Vagina (tissue), 2 donors: ENCODE measurements around the gene FITM1. TPM values are rescaled to one million over a fixed set of nuclear protein-coding genes. Genes with fewer than 3 reads are reported as not detected.

Source experiments
- DNase-seq, 2 donors: peaks; one replicate each; pipeline ENCODE4 v3.0.0-alpha.2; 2017; ENCODE audit errors: extremely low spot score in 2 of 2
- H3K27ac ChIP-seq: fragments of 200-600 bp; sonication (generic); one replicate; pipeline ENCODE4 v1.5.1; 2019
- H3K27me3 ChIP-seq: fragments of 200-600 bp; sonication (generic); one replicate; pipeline ENCODE4 v1.5.1; 2019
- H3K36me3 ChIP-seq, 2 donors: fragments of 200-600 bp; sonication (generic); one replicate each; pipeline ENCODE4 v1.5.1; 2017 to 2019
- H3K4me1 ChIP-seq: fragments of 200-600 bp; sonication (generic); one replicate; pipeline ENCODE4 v1.5.1; 2019
- H3K4me3 ChIP-seq, 2 donors: fragments of 200-600 bp; sonication (generic); 1 replicate in 1 of 2; 2 replicates in 1 of 2; pipeline ENCODE4 v1.5.1; 2016 to 2019
- H3K9me3 ChIP-seq: fragments of 200-600 bp; sonication (generic); one replicate; pipeline ENCODE4 v1.5.1; 2019
- POLR2A ChIP-seq, 2 donors: fragments of 450-650 bp; IDR thresholded peaks; one replicate each; pipeline ENCODE4 v1.6.1; 2017; ENCODE audit warnings: antibody characterized with exemption in 2 of 2, mild to moderate bottlenecking in 2 of 2, moderate library complexity in 2 of 2
- POLR2AphosphoS5 ChIP-seq, 2 donors: sonication (generic); formaldehyde crosslinking; IDR thresholded peaks; one replicate each; pipeline ENCODE4 v1.9.0; 2017; ENCODE audit warnings: antibody characterized with exemption in 2 of 2, mild to moderate bottlenecking in 2 of 2, low read depth in 1 of 2; ENCODE audit not compliant: insufficient read depth in 1 of 2
- intact Hi-C: fragments of 100-400 bp; cut with DNase I; formaldehyde crosslinking; loops from one replicate; pipeline ENCODE4 v1.15.1; 2023
- total RNA-seq: library from RNA; depleted of rRNA; stranded (reverse); fragments of >200 nt; gene quantifications from one replicate; pipeline ENCODE4 v1.2.3, GENCODE V29; 2016
- TF ChIP-seq, protein P1 (sequence below), 3 experiments: fragments of 450-650 bp in 2 of 3; fragments of 200-600 bp in 1 of 3; sonication (generic) in 1 of 3; IDR thresholded peaks; one replicate each; pipeline ENCODE4 v1.5.1; 2017 to 2019; ENCODE audit warnings: antibody characterized with exemption in 3 of 3, mild to moderate bottlenecking in 2 of 3, moderate library complexity in 2 of 3

Gene FITM1
- total RNA-seq, 1 donor from 2014 or later: not detected

DNA sequence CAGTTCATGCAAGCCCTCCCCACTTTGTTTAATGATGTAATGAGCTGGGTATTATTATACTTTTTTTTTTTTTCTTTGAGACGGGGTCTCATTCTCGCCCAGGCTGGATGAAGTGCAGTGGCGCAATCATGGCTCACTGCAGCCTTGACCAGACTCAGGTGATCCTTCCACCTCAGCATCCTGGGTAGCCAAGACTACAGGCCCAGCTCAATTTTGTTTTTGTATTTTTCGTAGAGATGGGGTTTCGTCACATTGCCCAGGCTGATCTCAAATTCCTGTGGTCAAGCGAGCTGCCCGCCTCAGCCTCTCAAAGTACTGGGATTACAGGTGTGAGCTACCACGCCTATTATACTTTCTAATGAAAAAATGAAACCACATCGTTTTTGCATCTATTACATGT, 20.4 kb upstream of the FITM1 start:
- Histone ChIP-seq H3K9me3 (no peaks in the 10 kb centered on the region), H3K27me3 (no peaks in the 10 kb centered on the region), H3K4me3 (no peak overlapping the region), H3K27ac (no peak overlapping the region), H3K4me1 (peaks cover 6% of the 10 kb centered on the region), H3K36me3 (no peaks in the 10 kb centered on the region)
- no peak for TF ChIP-seq POLR2AphosphoS5 (IDR thresholded peaks at IDR 0.05; ENCODE audit: insufficient read depth in 1 of 2, low read depth in 1 of 2)
- TF ChIP-seq, protein P1, sequence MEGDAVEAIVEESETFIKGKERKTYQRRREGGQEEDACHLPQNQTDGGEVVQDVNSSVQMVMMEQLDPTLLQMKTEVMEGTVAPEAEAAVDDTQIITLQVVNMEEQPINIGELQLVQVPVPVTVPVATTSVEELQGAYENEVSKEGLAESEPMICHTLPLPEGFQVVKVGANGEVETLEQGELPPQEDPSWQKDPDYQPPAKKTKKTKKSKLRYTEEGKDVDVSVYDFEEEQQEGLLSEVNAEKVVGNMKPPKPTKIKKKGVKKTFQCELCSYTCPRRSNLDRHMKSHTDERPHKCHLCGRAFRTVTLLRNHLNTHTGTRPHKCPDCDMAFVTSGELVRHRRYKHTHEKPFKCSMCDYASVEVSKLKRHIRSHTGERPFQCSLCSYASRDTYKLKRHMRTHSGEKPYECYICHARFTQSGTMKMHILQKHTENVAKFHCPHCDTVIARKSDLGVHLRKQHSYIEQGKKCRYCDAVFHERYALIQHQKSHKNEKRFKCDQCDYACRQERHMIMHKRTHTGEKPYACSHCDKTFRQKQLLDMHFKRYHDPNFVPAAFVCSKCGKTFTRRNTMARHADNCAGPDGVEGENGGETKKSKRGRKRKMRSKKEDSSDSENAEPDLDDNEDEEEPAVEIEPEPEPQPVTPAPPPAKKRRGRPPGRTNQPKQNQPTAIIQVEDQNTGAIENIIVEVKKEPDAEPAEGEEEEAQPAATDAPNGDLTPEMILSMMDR (IDR thresholded peaks at IDR 0.05): no peak
- no peak for TF ChIP-seq POLR2A (IDR thresholded peaks at IDR 0.05)
- intact Hi-C loops: no loop called here
- DNase-seq: no peak

- H3K27ac ChIP-seq: no peak overlapping the region
Observed at GRCh38 chr14:24110523-24110922, 19.9 kb upstream of the FITM1 start.

DNA sequence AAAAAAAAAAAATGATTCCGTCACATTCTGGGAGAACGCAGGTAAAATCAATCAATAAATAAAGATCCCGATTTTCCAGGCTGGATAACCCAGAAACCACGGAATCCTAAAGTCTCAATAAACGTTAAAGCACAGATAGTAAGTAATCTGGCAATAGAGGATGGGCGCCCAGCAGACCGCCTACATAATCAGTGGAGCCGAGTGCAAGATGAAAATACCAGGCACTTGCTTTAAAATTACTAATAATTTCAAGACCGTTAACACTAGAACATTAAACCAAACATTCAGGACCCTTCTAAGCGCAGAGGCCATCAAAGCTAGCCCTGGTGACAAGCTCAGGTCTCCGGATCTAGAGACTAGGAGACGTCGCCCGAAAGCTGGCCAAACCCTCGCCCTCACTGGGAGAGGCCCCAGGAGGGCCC, 17.1 kb upstream of the FITM1 start:
- Histone ChIP-seq H3K27me3 (no peaks in the 10 kb centered on the region), H3K27ac (peak overlapping the region; percentile 98), H3K36me3 (peaks cover 0 to 17% of the 10 kb centered on the region in 2 donors), H3K9me3 (no peaks in the 10 kb centered on the region), H3K4me1 (peaks cover 26% of the 10 kb centered on the region), H3K4me3 (peak overlapping the region; percentile 84 to 86)
- intact Hi-C loops: no loop called here
- TF ChIP-seq POLR2A (IDR thresholded peaks at IDR 0.05): no peak
- TF ChIP-seq POLR2AphosphoS5 (IDR thresholded peaks at IDR 0.05; ENCODE audit: insufficient read depth in 1 of 2, low read depth in 1 of 2): no peak
- TF ChIP-seq, protein P1 (IDR thresholded peaks at IDR 0.05): no peak
- DNase-seq: no peak

More at GRCh38 chr14:24110523-24110922, 19.9 kb upstream of the FITM1 start:
- TF ChIP-seq, protein P1 (IDR thresholded peaks at IDR 0.05): no peak
- TF ChIP-seq POLR2A (IDR thresholded peaks at IDR 0.05): no peak
- TF ChIP-seq POLR2AphosphoS5 (IDR thresholded peaks at IDR 0.05; ENCODE audit: insufficient read depth in 1 of 2, low read depth in 1 of 2): no peak
- Histone ChIP-seq H3K36me3 (no peaks in the 10 kb centered on the region), H3K9me3 (no peaks in the 10 kb centered on the region), H3K4me3 (no peak overlapping the region), H3K27me3 (no peaks in the 10 kb centered on the region), H3K4me1 (peaks cover 10% of the 10 kb centered on the region)
- intact Hi-C loops: no loop called here
- DNase-seq: no peak

GRCh38 chr14:24113801-24114531, 16.5 kb upstream of the FITM1 start:
- H3K9me3 ChIP-seq: no peaks in the 10 kb centered on the region
- DNase-seq: peak in 1 of 2 donors; percentile 97
- no peaks in the 10 kb centered on the region for H3K27me3 ChIP-seq
- peak overlapping the region; percentile 98 for H3K27ac ChIP-seq
- TF ChIP-seq POLR2AphosphoS5 (IDR thresholded peaks at IDR 0.05; ENCODE audit: insufficient read depth in 1 of 2, low read depth in 1 of 2) (peak in 1 of 2 donors; percentile 64), POLR2A (IDR thresholded peaks at IDR 0.05) (peak in 1 of 2 donors; percentile 36)
- TF ChIP-seq, protein P1 (IDR thresholded peaks at IDR 0.05): peak in 1 of 3 experiments; percentile 3
- intact Hi-C loops: loop anchor here (2.0 kb wide), 1 partner anchor 27 kb away; the partner anchor contains the start of gene EMC9
- peaks cover 0 to 21% of the 10 kb centered on the region in 2 donors for H3K36me3 ChIP-seq
- H3K4me3 ChIP-seq: peak overlapping the region; percentile 84 to 86
- peaks cover 26% of the 10 kb centered on the region for H3K4me1 ChIP-seq
